ENCODE measurements around the gene SETX.
"Not testable (repeated sequence)": the region's sequence is repeated elsewhere in the genome, so short reads cannot be mapped to it uniquely, and the experiment has no call there.

Gene SETX

GRCh38 chr9:132287256-132287760, 67.5 kb downstream of the SETX start:
- H3K36me3 Mint-ChIP-seq (ENCODE audit: low read depth), result peaks cover 46% of the 10 kb centered on the region
- H3K4me1 Mint-ChIP-seq, result peaks cover 29% of the 10 kb centered on the region
- ATAC-seq (no peak), DNase-seq (no peak)
- no peaks in the 10 kb centered on the region for H3K27me3 Mint-ChIP-seq
- no peak overlapping the region for H3K4me3 Mint-ChIP-seq
- no peak overlapping the region for H3K27ac Mint-ChIP-seq
- no peaks in the 10 kb centered on the region for H3K9me3 Mint-ChIP-seq

- peaks cover 23% of the 10 kb centered on the region for H3K4me1 Mint-ChIP-seq
- H3K4me3 Mint-ChIP-seq, result no peak overlapping the region
- no peaks in the 10 kb centered on the region for H3K9me3 Mint-ChIP-seq
- no peak for DNase-seq
- peak overlapping the region; percentile 15 for H3K27ac Mint-ChIP-seq
- no peaks in the 10 kb centered on the region for H3K27me3 Mint-ChIP-seq
- ATAC-seq, result peak; percentile 35
- H3K36me3 Mint-ChIP-seq (ENCODE audit: low read depth), result peaks cover 63% of the 10 kb centered on the region
Observed at GRCh38 chr9:132283863-132284262, 70.9 kb downstream of the SETX start.

GRCh38 chr9:132283165-132283564, 71.6 kb downstream of the SETX start:
- H3K27me3 Mint-ChIP-seq, result no peaks in the 10 kb centered on the region
- peaks cover 17% of the 10 kb centered on the region for H3K4me1 Mint-ChIP-seq
- no peaks in the 10 kb centered on the region for H3K9me3 Mint-ChIP-seq
- ATAC-seq (peak; percentile 91), DNase-seq (peak; percentile 21)
- no peak overlapping the region for H3K4me3 Mint-ChIP-seq
- H3K36me3 Mint-ChIP-seq (ENCODE audit: low read depth), result peaks cover 63% of the 10 kb centered on the region
- peak overlapping the region; percentile 68 for H3K27ac Mint-ChIP-seq

GRCh38 chr9:132274861-132275260, 79.9 kb downstream of the SETX start:
- ATAC-seq (no peak), DNase-seq (no peak)
- Mint-ChIP-seq H3K27ac (peak overlapping the region; percentile 36), H3K36me3 (ENCODE audit: low read depth) (peaks cover 75% of the 10 kb centered on the region), H3K4me3 (no peak overlapping the region), H3K4me1 (no peaks in the 10 kb centered on the region), H3K9me3 (peaks cover 5% of the 10 kb centered on the region), H3K27me3 (no peaks in the 10 kb centered on the region)

- not testable (repeated sequence) for H3K4me3 Mint-ChIP-seq, H3K4me1 Mint-ChIP-seq, DNase-seq, H3K9me3 Mint-ChIP-seq, H3K27me3 Mint-ChIP-seq
- peak overlapping the region; percentile 64 for H3K27ac Mint-ChIP-seq
- H3K36me3 Mint-ChIP-seq (ENCODE audit: low read depth), result peaks cover 71% of the 10 kb centered on the region
- peak; percentile 66 for ATAC-seq
Observed at GRCh38 chr9:132269704-132270516, 84.9 kb downstream of the SETX start.

GRCh38 chr9:132268725-132269352, 85.9 kb downstream of the SETX start:
- DNase-seq, result peak; percentile 75
- Mint-ChIP-seq H3K4me3 (no peak overlapping the region), H3K27me3 (no peaks in the 10 kb centered on the region), H3K9me3 (peaks cover 5% of the 10 kb centered on the region), H3K36me3 (ENCODE audit: low read depth) (peaks cover 67% of the 10 kb centered on the region), H3K4me1 (peaks cover 3% of the 10 kb centered on the region), H3K27ac (peak overlapping the region; percentile 62)
- no peak for ATAC-seq

GRCh38 chr9:132267660-132268059, 87.1 kb downstream of the SETX start:
- DNase-seq, result no peak
- ATAC-seq, result no peak
- Mint-ChIP-seq H3K27ac (no peak overlapping the region), H3K27me3 (no peaks in the 10 kb centered on the region), H3K4me3 (no peak overlapping the region), H3K36me3 (ENCODE audit: low read depth) (peaks cover 60% of the 10 kb centered on the region), H3K4me1 (peaks cover 3% of the 10 kb centered on the region), H3K9me3 (peaks cover 5% of the 10 kb centered on the region)

- H3K36me3 Mint-ChIP-seq (ENCODE audit: low read depth), result peaks cover 54% of the 10 kb centered on the region
- DNase-seq, result no peak
- no peak overlapping the region for H3K4me3 Mint-ChIP-seq
- no peaks in the 10 kb centered on the region for H3K27me3 Mint-ChIP-seq
- H3K9me3 Mint-ChIP-seq, result peaks cover 5% of the 10 kb centered on the region
- H3K27ac Mint-ChIP-seq, result no peak overlapping the region
- ATAC-seq, result no peak
- H3K4me1 Mint-ChIP-seq, result peaks cover 3% of the 10 kb centered on the region
Observed at GRCh38 chr9:132266017-132266416, 88.8 kb downstream of the SETX start.

- H3K4me1 Mint-ChIP-seq, result peaks cover 10% of the 10 kb centered on the region
- no peaks in the 10 kb centered on the region for H3K9me3 Mint-ChIP-seq
- no peak overlapping the region for H3K27ac Mint-ChIP-seq
- peaks cover 16% of the 10 kb centered on the region for H3K36me3 Mint-ChIP-seq (ENCODE audit: low read depth)
- H3K27me3 Mint-ChIP-seq, result no peaks in the 10 kb centered on the region
- no peak for ATAC-seq
- H3K4me3 Mint-ChIP-seq, result no peak overlapping the region
- no peak for DNase-seq
Observed at GRCh38 chr9:132260846-132261245, 93.9 kb downstream of the SETX start.

GRCh38 chr9:132250324-132251262, 104.2 kb downstream of the SETX start:
- DNase-seq, result no peak
- Mint-ChIP-seq H3K4me3 (no peak overlapping the region), H3K27ac (no peak overlapping the region), H3K27me3 (peaks cover 1% of the 10 kb centered on the region), H3K9me3 (no peaks in the 10 kb centered on the region), H3K36me3 (ENCODE audit: low read depth) (no peaks in the 10 kb centered on the region), H3K4me1 (peaks cover 5% of the 10 kb centered on the region)
- ATAC-seq, result no peak

GRCh38 chr9:132249690-132250089, 105.1 kb downstream of the SETX start:
- no peak overlapping the region for H3K27ac Mint-ChIP-seq
- H3K9me3 Mint-ChIP-seq, result no peaks in the 10 kb centered on the region
- ATAC-seq (no peak), DNase-seq (no peak)
- H3K4me3 Mint-ChIP-seq, result no peak overlapping the region
- peaks cover 3% of the 10 kb centered on the region for H3K27me3 Mint-ChIP-seq
- H3K36me3 Mint-ChIP-seq (ENCODE audit: low read depth), result no peaks in the 10 kb centered on the region
- H3K4me1 Mint-ChIP-seq, result peaks cover 5% of the 10 kb centered on the region

- H3K9me3 Mint-ChIP-seq, result no peaks in the 10 kb centered on the region
- no peak for ATAC-seq
- H3K4me3 Mint-ChIP-seq, result no peak overlapping the region
- DNase-seq, result no peak
- no peaks in the 10 kb centered on the region for H3K36me3 Mint-ChIP-seq (ENCODE audit: low read depth)
- peaks cover 3% of the 10 kb centered on the region for H3K27me3 Mint-ChIP-seq
- H3K27ac Mint-ChIP-seq, result no peak overlapping the region
- H3K4me1 Mint-ChIP-seq, result peaks cover 5% of the 10 kb centered on the region
Observed at GRCh38 chr9:132249123-132249522, 105.7 kb downstream of the SETX start.

GRCh38 chr9:132247942-132248341, 106.8 kb downstream of the SETX start:
- Mint-ChIP-seq H3K27me3 (peaks cover 9% of the 10 kb centered on the region), H3K27ac (no peak overlapping the region), H3K9me3 (no peaks in the 10 kb centered on the region), H3K4me1 (peaks cover 5% of the 10 kb centered on the region), H3K36me3 (ENCODE audit: low read depth) (no peaks in the 10 kb centered on the region), H3K4me3 (no peak overlapping the region)
- ATAC-seq, result no peak
- DNase-seq, result no peak

GRCh38 chr9:132245465-132245864, 109.3 kb downstream of the SETX start:
- DNase-seq (no peak), ATAC-seq (no peak)
- Mint-ChIP-seq H3K27me3 (peaks cover 13% of the 10 kb centered on the region), H3K4me3 (no peak overlapping the region), H3K9me3 (no peaks in the 10 kb centered on the region), H3K27ac (no peak overlapping the region), H3K36me3 (ENCODE audit: low read depth) (no peaks in the 10 kb centered on the region), H3K4me1 (peaks cover 9% of the 10 kb centered on the region)
